OCI-LY7 (cell line): Measurements from ENCODE around the gene STK16.

ENCODE experiments used
- EZH2phosphoT487 ChIP-seq: fragments of 200-600 bp; sonication (generic); IDR thresholded peaks from 2 replicates; pipeline ENCODE4 v1.6.1; 2018; ENCODE audit warnings: low read depth, borderline replicate concordance, mild to moderate bottlenecking, mixed run types, antibody characterized with exemption, low read length, moderate library complexity, mixed read lengths
- TF ChIP-seq, protein P1 (sequence below): fragments of 200-600 bp; sonication (generic); conservative IDR thresholded peaks from 2 replicates; pipeline ENCODE4 v1.5.1; 2014; ENCODE audit warnings: mild to moderate bottlenecking, antibody characterized with exemption, low read length, moderate library complexity, mixed read lengths

DNA sequence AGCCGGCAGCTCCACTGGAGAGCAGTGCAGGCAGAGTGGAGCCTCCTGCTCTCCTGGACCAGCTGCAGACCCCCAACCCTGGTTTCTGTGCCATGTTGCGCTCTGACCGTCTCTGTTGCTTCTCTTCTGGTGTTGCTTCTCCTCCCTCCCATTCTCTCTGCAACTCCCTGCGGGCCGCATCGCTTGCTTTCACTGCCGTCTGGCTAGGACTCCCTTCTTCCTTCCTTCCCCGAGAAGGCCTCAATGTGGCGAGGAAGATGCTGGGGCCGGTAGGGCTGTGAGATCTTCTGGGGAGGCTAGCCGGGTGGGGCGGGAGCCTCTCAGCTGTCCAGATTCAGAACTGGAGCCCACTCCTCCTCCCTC lies 40.1 kb downstream of the STK16 start:
- TF ChIP-seq, protein P1, sequence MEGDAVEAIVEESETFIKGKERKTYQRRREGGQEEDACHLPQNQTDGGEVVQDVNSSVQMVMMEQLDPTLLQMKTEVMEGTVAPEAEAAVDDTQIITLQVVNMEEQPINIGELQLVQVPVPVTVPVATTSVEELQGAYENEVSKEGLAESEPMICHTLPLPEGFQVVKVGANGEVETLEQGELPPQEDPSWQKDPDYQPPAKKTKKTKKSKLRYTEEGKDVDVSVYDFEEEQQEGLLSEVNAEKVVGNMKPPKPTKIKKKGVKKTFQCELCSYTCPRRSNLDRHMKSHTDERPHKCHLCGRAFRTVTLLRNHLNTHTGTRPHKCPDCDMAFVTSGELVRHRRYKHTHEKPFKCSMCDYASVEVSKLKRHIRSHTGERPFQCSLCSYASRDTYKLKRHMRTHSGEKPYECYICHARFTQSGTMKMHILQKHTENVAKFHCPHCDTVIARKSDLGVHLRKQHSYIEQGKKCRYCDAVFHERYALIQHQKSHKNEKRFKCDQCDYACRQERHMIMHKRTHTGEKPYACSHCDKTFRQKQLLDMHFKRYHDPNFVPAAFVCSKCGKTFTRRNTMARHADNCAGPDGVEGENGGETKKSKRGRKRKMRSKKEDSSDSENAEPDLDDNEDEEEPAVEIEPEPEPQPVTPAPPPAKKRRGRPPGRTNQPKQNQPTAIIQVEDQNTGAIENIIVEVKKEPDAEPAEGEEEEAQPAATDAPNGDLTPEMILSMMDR: no peak
- TF ChIP-seq EZH2phosphoT487: no peak
